ENCODE results near the gene NUP93. TPM values are rescaled to one million over a fixed set of nuclear protein-coding genes. Genes with fewer than 3 reads are reported as not detected.

NUP93 gene
- total and polyA plus RNA-seq, 9 of the 15 experiments (the other 6 are each of a cell fraction or from before 2014, with no cell fraction given): 92.0 to 162 (median 121) TPM

DNA sequence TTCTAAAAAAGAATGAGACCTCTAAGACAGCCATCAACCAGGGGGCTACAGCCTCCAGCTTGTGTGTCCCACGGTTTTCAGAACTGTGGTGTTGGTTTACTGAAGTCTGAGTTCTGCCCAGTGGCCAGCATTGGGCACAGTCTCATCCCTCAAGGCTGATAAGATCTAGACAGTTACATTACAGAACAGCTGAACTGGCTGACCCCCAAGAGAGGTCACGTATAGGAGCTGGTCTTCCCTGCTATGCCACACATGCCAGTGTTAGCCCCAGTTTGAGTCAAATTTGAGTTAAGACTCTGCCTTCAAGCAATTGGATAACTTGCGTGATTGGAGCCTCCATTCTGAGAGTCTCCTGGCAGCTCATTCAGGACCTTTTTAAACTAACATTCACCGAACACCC, 14.8 kb upstream of the NUP93 start (continued):
- no peak for TF ChIP-seq STAT6 (CRISPR knock-in tag; IDR thresholded peaks at IDR 0.05)
- no peak for TF ChIP-seq PTBP1 (IDR thresholded peaks at IDR 0.05; ENCODE audit: low read depth, low read length)
- no peak for TF ChIP-seq ZNF778 (CRISPR knock-in tag; IDR thresholded peaks at IDR 0.05)
- no peak for TF ChIP-seq ZBTB12 (CRISPR knock-in tag; IDR thresholded peaks at IDR 0.05)
- no peak for TF ChIP-seq DMBX1 (CRISPR knock-in tag; IDR thresholded peaks at IDR 0.05; ENCODE audit: borderline replicate concordance)
- TF ChIP-seq MAFG (tag; conservative IDR thresholded peaks at IDR 0.05): no peak
- TF ChIP-seq GATA2 (CRISPR knock-in tag; IDR thresholded peaks at IDR 0.05): 0 out of 2 replicates have a peak, but pooled peaks have one; percentile 14
- no peak for TF ChIP-seq OTX1 (CRISPR knock-in tag; IDR thresholded peaks at IDR 0.05)
- no peak for TF ChIP-seq TGIF2 (CRISPR knock-in tag; IDR thresholded peaks at IDR 0.05)
- TF ChIP-seq SMC3 (conservative IDR thresholded peaks at IDR 0.05; ENCODE audit: insufficient read depth, low read depth, low read length): no peak
- no peak for TF ChIP-seq NONO (IDR thresholded peaks at IDR 0.05; ENCODE audit: low read depth in 2 of 2, low read length in 1 of 2)
- TF ChIP-seq, protein P1, sequence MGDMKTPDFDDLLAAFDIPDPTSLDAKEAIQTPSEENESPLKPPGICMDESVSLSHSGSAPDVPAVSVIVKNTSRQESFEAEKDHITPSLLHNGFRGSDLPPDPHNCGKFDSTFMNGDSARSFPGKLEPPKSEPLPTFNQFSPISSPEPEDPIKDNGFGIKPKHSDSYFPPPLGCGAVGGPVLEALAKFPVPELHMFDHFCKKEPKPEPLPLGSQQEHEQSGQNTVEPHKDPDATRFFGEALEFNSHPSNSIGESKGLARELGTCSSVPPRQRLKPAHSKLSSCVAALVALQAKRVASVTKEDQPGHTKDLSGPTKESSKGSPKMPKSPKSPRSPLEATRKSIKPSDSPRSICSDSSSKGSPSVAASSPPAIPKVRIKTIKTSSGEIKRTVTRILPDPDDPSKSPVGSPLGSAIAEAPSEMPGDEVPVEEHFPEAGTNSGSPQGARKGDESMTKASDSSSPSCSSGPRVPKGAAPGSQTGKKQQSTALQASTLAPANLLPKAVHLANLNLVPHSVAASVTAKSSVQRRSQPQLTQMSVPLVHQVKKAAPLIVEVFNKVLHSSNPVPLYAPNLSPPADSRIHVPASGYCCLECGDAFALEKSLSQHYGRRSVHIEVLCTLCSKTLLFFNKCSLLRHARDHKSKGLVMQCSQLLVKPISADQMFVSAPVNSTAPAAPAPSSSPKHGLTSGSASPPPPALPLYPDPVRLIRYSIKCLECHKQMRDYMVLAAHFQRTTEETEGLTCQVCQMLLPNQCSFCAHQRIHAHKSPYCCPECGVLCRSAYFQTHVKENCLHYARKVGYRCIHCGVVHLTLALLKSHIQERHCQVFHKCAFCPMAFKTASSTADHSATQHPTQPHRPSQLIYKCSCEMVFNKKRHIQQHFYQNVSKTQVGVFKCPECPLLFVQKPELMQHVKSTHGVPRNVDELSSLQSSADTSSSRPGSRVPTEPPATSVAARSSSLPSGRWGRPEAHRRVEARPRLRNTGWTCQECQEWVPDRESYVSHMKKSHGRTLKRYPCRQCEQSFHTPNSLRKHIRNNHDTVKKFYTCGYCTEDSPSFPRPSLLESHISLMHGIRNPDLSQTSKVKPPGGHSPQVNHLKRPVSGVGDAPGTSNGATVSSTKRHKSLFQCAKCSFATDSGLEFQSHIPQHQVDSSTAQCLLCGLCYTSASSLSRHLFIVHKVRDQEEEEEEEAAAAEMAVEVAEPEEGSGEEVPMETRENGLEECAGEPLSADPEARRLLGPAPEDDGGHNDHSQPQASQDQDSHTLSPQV (IDR thresholded peaks at IDR 0.05): no peak
- TF ChIP-seq FOXP1 (CRISPR knock-in tag; IDR thresholded peaks at IDR 0.05): no peak
- TF ChIP-seq SRF (CRISPR knock-in tag; IDR thresholded peaks at IDR 0.05): no peak
- no peak for TF ChIP-seq NR2C2 (CRISPR knock-in tag; IDR thresholded peaks at IDR 0.05)
- peak; percentile 69 for TF ChIP-seq NR2C2 (tag; IDR thresholded peaks at IDR 0.05)
- no peak for TF ChIP-seq ARID3B (CRISPR knock-in tag; IDR thresholded peaks at IDR 0.05; ENCODE audit: borderline replicate concordance)
- no peak for TF ChIP-seq NELFE (IDR thresholded peaks at IDR 0.05; ENCODE audit: insufficient read depth, insufficient read length)

Measured in K562 (cell line).